Globus pallidus (tissue), 1 donor: Measurements from ENCODE around the gene MVB12B.

Source experiments
- DNase-seq: peaks from one replicate; pipeline ENCODE4 v3.0.0-alpha.2; 2015; ENCODE audit warnings: low spot score

MVB12B gene

DNA sequence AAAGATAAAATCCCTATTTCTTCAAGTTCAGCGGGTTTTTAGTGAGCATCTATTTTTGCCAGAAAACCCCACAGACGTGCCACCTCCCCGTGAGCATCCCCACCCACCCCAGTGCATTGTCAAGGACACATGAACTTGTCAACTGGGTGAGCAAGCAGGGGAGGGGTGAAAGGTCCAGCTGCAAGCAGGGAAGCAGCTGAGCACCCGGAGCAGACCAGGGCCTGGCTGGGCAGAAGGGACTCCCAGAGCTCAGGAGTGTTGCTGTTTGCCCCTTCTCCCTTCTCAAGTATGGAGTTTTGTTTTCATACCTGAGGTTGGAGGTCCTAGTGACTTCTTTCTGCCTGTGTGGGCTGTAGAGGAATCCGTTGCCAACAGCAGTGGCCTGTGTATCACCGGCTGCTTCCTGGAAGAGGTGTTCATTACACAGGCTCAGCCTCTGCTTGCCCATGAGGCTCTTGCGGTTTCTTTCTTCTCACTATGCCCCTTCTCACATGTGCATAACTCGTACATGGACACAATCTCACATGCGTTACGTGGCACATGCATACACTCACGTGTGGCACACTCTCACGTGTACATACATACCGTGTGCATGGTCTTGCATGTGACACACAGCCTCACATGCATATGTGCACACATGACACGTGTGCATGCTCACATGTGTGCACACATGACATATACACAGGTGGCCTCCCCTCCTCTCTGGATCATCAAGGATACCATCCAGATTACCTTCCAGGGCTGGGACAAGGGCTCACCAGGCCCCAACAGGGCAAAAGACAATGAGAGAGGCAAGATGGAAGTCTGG, 126.7 kb downstream of the MVB12B start:
- DNase-seq = no peak

GRCh38 chr9:126454215-126454614, 127.6 kb downstream of the MVB12B start:
- no peak for DNase-seq

DNA sequence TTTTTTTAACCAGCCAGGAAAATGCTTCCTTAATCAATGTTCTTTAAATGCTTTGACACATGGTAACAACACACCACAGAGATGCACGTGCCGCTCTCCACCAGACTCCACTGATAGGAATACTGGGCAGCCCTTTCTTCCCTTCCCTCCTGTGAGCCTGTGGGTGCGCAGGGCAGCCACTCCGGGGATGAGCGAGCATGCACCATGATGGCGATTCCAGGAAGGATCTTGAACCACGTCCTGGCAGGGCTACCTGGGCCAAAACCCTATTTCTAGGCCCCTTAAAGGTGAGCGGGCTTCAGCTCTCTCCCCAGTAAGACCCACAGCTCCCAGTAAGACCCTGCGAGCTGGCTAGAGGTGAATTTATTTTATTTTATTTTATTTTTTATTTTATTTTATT, 128.2 kb downstream of the MVB12B start:
- no peak for DNase-seq

- DNase-seq = no peak
Observed at GRCh38 chr9:126456441-126457174, 130.0 kb downstream of the MVB12B start.

DNA sequence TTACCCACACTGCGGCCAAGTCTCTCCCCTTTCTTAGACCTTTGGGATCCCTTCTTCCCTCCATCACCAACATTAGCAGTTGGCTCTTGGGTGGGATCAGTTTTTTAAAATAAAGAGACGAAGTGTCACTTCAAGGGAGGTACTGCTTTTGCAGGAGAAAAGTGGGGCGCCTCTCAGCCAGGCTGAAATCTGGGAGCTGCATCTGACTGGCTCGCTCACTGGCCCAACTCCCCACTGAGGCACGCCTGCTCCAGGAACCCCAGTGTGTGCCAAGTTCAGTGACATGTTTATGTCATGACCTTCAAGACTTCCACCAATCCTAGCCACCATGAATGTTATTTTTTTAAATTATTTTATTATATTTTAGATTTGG, 130.5 kb downstream of the MVB12B start:
- no peak for DNase-seq

DNA sequence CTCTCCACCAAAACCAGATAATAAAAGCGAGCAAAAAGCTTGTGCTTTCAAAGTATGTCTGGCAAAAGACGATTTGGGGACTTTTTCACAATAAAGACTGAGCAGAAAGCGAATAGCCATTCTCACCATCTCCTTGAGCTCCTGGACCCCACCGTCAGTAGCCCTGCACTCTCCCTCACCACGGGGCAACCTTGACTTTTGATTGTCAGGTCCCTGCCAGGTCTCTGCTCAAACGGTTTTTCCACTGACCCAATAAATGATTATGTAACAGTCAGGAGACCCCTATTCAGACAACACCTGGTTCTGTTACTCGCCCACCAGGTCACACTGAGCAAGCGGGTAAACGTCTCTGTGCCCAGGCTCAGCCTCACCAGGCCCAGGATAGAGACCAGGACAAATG, 131.3 kb downstream of the MVB12B start:
- DNase-seq = no peak

GRCh38 chr9:126459126-126459525, 132.5 kb downstream of the MVB12B start:
- peak; percentile 75 for DNase-seq

DNA sequence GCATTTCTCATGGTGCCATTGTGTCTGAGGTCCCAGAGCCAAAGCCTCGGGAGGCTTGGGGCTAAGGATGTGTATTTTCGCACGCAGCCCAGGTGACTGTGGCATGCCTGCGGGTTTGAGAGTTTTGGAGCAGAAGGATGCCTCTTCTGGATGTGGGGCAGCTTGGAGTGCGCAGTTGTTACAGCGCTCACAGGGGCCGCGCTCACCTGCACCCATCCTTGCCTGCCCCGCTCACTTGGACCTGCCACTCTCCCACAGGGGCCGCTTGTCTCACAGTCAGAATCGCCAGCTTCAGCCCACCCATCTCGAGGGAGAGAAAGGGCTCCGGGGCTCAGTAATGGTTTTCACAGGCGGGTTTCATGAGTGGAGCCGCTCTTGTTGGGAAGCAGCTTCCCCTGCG, 132.9 kb downstream of the MVB12B start:
- DNase-seq = no peak

DNA sequence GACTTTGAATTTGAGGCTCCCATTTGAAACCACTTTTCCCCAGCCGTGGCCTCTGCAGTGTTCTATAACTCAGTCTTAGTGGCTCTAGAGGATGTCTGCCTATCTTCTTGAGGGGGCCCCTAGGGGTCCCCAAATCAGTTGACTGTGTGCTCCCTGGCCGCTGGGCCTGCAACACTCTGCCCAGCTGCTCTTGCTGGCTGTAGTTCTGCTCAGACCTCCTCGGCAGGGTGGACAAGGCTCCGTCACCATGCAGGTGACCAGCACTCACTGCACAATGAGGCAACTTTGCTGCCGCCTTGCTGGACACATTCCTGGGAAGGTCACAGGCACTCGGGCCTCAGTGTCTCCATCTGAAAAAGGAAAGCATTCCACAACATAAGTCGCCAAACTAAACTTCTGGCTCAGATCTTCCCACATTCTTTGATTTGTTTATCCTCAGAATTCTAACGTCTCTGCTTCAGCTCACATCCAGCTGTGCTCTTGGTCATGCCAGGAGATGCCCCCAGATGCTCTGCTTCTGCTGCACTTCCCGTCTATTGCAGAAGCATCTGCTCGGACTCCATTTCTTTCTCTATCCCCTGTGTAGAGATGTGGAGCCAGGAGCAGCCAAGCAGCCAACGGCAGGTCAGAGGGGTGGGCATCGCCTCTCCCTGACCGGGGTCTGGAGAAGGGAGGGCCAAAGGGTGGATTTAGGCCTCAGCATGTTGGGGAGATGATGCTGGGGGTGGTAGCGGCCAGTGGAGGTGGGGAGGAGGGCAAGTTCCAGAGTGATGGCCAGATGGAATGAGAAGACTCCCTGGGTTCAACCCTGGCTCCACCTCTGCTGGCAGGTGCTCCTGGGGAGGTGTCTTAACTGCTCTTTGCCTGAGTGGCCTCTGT, 133.6 kb downstream of the MVB12B start:
- no peak for DNase-seq

- no peak for DNase-seq
Observed at GRCh38 chr9:126461029-126461428, 134.4 kb downstream of the MVB12B start.

DNA sequence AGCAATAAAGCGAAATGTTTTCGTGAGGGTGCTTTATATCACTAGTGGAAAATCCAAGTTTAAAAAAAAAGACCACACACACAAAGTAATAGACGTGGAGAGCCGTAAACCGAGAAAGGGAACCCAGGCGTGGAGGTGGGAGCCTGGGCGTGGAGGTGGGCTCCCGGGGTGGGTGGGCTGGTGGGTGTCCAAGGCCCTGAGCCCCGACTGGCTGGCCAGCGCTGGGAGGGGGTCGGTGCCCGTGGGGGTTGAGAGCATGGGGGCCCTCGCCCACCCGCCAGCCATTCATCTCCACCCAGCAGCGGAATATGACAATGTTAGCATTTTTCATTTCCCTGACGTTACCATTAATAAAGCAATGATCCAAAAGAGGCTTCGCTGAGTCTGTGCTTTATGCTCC, 135.0 kb downstream of the MVB12B start:
- no peak for DNase-seq

GRCh38 chr9:126462617-126463016, 136.0 kb downstream of the MVB12B start:
- no peak for DNase-seq

- DNase-seq = no peak
Observed at GRCh38 chr9:126463426-126463825, 136.8 kb downstream of the MVB12B start.

- no peak for DNase-seq
Observed at GRCh38 chr9:126464694-126465441, 138.2 kb downstream of the MVB12B start.

DNA sequence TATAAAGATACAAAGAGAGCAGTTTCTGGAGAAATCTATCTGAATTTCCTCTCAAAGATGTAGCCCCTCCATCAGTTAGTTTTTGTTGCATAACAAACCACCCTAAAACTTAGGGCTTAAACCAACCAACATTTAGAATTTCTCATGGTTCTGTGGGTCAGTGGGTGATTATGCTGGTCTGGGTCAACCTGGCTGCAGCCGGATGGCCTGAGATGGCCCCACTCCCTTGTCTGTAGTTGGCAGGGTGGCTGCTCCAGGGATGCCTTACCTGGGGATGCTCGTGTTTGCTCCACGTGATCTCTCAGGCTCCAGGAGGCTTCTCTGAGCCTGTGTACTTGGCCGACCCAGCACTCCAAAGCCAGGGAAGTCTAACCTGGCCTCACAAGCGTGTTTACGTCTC, 139.3 kb downstream of the MVB12B start:
- DNase-seq = no peak

- DNase-seq = no peak
Observed at GRCh38 chr9:126468141-126468825, 141.7 kb downstream of the MVB12B start.

DNA sequence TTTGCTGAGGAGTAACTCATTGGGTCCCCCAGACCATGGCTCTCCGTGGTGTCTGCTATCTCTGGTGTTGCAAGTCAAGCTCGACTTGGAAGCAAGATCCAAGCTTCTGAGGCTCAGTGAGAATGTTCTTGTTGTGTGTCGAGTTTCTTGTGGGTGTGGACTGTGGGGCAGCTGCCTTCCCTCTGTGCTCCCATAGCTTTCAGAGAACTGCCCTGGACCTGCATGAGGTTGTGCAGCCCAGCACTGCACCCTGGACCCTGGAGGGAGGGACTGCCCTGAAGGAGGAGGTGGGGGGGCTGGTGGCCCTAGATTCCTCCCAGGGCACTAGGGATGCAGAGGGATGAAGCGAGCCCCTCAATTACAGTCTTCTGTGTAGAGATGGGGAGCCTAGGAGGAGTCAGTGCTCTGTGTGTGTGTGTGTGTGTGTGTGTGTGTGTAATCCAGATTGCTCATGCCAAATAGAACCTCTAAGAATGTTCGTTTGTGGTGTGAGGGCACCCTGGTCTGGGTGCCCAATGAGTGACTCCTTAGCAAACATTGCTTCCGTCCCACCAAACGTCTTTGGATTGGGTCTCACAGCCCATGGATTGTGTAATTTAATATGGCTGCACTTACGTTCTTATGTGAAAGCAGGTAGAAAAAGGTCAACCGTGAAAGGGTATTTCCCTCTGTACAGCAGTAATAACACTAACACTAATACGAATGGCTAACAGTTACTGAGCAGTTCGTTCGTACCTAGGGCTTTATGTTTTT, 143.8 kb downstream of the MVB12B start:
- DNase-seq = no peak

DNA sequence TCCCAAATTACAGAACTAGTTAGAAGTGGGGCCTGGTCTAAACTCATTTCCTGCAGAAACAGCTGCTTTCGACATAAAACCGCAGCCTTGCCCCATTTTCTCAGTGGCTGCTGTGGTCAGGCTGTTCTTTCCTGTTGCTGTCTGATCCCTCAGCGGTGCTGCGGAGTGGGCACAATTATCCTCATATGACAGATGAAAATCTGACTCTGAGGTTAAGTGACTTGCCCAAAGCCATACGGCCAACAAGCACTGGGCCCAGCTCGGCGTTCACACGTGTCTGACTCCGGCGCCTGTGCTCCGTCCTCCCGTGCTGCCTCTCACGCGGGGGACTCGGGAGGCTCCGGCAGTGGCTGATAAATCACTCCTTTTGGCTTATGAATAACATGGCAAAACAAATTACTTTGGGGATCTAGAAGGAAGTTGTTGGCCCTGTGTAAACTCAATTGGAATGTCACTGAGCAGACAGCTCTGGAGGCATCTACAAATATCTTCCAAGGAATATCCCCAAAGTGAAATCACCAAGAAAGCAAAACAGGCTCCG, 144.5 kb downstream of the MVB12B start:
- peak; percentile 53 for DNase-seq

GRCh38 chr9:126472198-126472947, 145.7 kb downstream of the MVB12B start:
- peak; percentile 77 for DNase-seq

GRCh38 chr9:126472948-126473298, 146.3 kb downstream of the MVB12B start:
- no peak for DNase-seq
